Inferior parietal cortex (tissue), 1 donor: ENCODE results near the gene ADAMTSL1.

Experiments
- DNase-seq: peaks from one replicate; pipeline ENCODE4 v3.0.0-alpha.2; 2016; ENCODE audit errors: extremely low spot score

ADAMTSL1 gene

GRCh38 chr9:18811171-18811570 is 337.2 kb downstream of the ADAMTSL1 start:
- DNase-seq: no peak

GRCh38 chr9:18819418-18819817 is 345.5 kb downstream of the ADAMTSL1 start:
- DNase-seq: no peak

GRCh38 chr9:18820566-18821095 is 346.7 kb downstream of the ADAMTSL1 start:
- no peak for DNase-seq

GRCh38 chr9:18821788-18822187 is 347.8 kb downstream of the ADAMTSL1 start:
- DNase-seq: no peak

GRCh38 chr9:18822850-18823249 is 348.9 kb downstream of the ADAMTSL1 start:
- DNase-seq: no peak

- no peak for DNase-seq
Observed at GRCh38 chr9:18824095-18824666, 350.2 kb downstream of the ADAMTSL1 start.

- DNase-seq: no peak
Observed at GRCh38 chr9:18825656-18826170, 351.8 kb downstream of the ADAMTSL1 start.

- DNase-seq: no peak
Observed at GRCh38 chr9:18826248-18826647, 352.3 kb downstream of the ADAMTSL1 start.

GRCh38 chr9:18829066-18829465 is 355.1 kb downstream of the ADAMTSL1 start:
- no peak for DNase-seq

- no peak for DNase-seq
Observed at GRCh38 chr9:18829873-18830272, 355.9 kb downstream of the ADAMTSL1 start.

- no peak for DNase-seq
Observed at GRCh38 chr9:18834740-18835361, 360.9 kb downstream of the ADAMTSL1 start.

GRCh38 chr9:18837402-18837801 is 363.4 kb downstream of the ADAMTSL1 start:
- DNase-seq: no peak

GRCh38 chr9:18847576-18848275 is 373.8 kb downstream of the ADAMTSL1 start:
- DNase-seq: no peak

GRCh38 chr9:18848657-18849056 is 374.7 kb downstream of the ADAMTSL1 start:
- no peak for DNase-seq

- DNase-seq: no peak
Observed at GRCh38 chr9:18849270-18849669, 375.3 kb downstream of the ADAMTSL1 start.

GRCh38 chr9:18849890-18850677 is 376.1 kb downstream of the ADAMTSL1 start:
- no peak for DNase-seq

- no peak for DNase-seq
Observed at GRCh38 chr9:18851069-18851795, 377.3 kb downstream of the ADAMTSL1 start.

- peak; percentile 68 for DNase-seq
Observed at GRCh38 chr9:18855656-18856055, 381.7 kb downstream of the ADAMTSL1 start.

GRCh38 chr9:18857334-18857733 is 383.4 kb downstream of the ADAMTSL1 start:
- no peak for DNase-seq

- no peak for DNase-seq
Observed at GRCh38 chr9:18857769-18858168, 383.8 kb downstream of the ADAMTSL1 start.
